DND-41 (cell line): ENCODE measurements around the gene FOSL1.
A peak's percentile ranks its signal among the peaks of the same experiment; 100 is the strongest.

ENCODE experiments used
- ATAC-seq: fragments of 200-7000 bp; cut with Tn5 transposase; 3 replicates; pipeline ENCODE4 v1.9.1; 2021; ENCODE audit warnings: low read depth; ENCODE audit not compliant: insufficient read depth
- DNase-seq: peaks from one replicate; pipeline ENCODE4 v3.0.0-alpha.2; 2020
- H2AFZ ChIP-seq: 2 replicates; pipeline ENCODE4 v1.6.0; 2012; ENCODE audit warnings: low read depth, low read length
- H3K27ac ChIP-seq: 2 replicates; pipeline ENCODE4 v1.5.1; 2012; ENCODE audit warnings: low read length, inconsistent platforms
- H3K27me3 ChIP-seq: fragments of 200-600 bp; sonication (generic); 2 replicates; pipeline ENCODE4 v1.6.0; 2012; ENCODE audit warnings: low read length, mild to moderate bottlenecking, inconsistent platforms; ENCODE audit not compliant: insufficient read depth, poor library complexity
- H3K36me3 ChIP-seq: 2 replicates; pipeline ENCODE4 v1.5.1; 2012; ENCODE audit warnings: low read length, inconsistent platforms; ENCODE audit not compliant: insufficient read depth
- H3K4me1 ChIP-seq: 2 replicates; pipeline ENCODE4 v1.5.1; 2012; ENCODE audit warnings: mild to moderate bottlenecking, low read length; ENCODE audit not compliant: insufficient read depth
- H3K4me2 ChIP-seq: 2 replicates; pipeline ENCODE4 v1.6.0; 2012; ENCODE audit warnings: mild to moderate bottlenecking, moderate library complexity, low read length, inconsistent platforms; ENCODE audit not compliant: insufficient read depth
- H3K4me3 ChIP-seq, 2 experiments: fragments of 200-600 bp in 1 of 2; shearing (Covaris generic) in 1 of 2; 2 replicates each; pipeline ENCODE4 v1.5.1; 2012 to 2016; ENCODE audit warnings: inconsistent platforms in 2 of 2, low read length in 2 of 2, mild to moderate bottlenecking in 2 of 2, low read depth in 1 of 2, moderate library complexity in 1 of 2
- H3K79me2 ChIP-seq: 2 replicates; pipeline ENCODE4 v1.6.0; 2012; ENCODE audit warnings: low read length, inconsistent platforms; ENCODE audit not compliant: insufficient read depth
- H3K9ac ChIP-seq: 2 replicates; pipeline ENCODE4 v1.6.0; 2012; ENCODE audit warnings: low read depth, mild to moderate bottlenecking, inconsistent platforms, low read length, moderate library complexity
- H3K9me3 ChIP-seq: 2 replicates; pipeline ENCODE4 v1.5.1; 2012; ENCODE audit warnings: low read length, moderate library complexity, mild to moderate bottlenecking, inconsistent platforms; ENCODE audit not compliant: insufficient read depth, severe bottlenecking
- H4K20me1 ChIP-seq: 2 replicates; pipeline ENCODE4 v1.6.0; 2012; ENCODE audit warnings: low read length; ENCODE audit not compliant: insufficient read depth
- EZH2 ChIP-seq: IDR thresholded peaks from 3 replicates; pipeline ENCODE4 v1.6.1; 2012; ENCODE audit warnings: borderline replicate concordance, low read depth, mild to moderate bottlenecking, moderate library complexity, low read length, inconsistent platforms; ENCODE audit not compliant: severe bottlenecking
- TF ChIP-seq, protein P1 (sequence below): IDR thresholded peaks from 2 replicates; pipeline ENCODE4 v1.5.1; 2012; ENCODE audit warnings: borderline replicate concordance, low read length, moderate library complexity, mild to moderate bottlenecking; ENCODE audit not compliant: poor library complexity, severe bottlenecking; ENCODE audit errors: extremely low read depth

FOSL1 gene

DNA sequence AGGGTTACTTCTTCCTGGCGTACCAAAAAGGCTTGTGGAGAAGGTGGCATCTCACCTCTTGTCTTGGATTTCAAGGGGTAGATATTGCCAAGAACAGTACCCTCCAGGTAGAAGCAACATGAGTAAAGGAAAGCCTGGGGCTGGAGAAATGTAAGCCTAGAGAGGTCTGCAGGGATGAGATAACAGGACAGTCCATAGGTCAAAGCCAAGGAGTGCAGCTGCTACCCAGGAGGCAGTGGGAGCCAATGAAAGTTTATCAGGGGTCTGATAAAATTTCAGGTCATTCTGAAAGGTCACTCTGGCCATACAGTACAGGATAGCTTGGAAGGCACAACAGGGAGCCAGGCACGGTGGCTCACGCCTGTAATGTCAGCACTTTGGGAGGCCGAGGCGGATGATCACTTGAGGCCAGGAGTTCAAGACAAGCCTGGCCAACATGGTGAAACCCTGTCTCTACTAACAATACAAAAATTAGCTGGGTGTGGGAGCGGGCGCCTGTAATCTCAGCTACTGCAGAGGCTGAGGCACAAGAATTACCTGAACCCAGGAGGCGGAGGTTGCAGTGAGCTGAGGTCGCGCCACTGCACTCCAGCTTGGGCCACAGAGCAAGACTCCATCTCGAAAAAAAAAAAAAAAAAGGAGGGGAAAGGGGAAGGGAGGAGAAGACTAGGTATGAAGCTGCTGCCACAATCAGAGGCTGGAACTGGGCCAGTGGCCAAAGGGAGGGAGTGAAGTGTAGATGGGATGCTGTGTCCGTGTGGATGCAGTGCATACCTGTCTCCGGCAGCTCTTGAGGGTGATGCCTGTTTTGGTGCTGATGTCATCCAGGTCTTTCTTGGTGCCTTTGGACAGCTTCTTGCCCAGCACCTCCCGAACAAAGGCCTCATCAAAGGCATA lies 13.1 kb downstream of the FOSL1 start:
- peaks cover 56% of the 10 kb centered on the region for H3K36me3 ChIP-seq
- H3K9me3 ChIP-seq, result no peaks in the 10 kb centered on the region
- peak overlapping the region; percentile 83 for H3K27ac ChIP-seq
- peak overlapping the region; percentile 75 for H3K9ac ChIP-seq
- peaks cover 24% of the 10 kb centered on the region for H4K20me1 ChIP-seq
- H2AFZ ChIP-seq, result no peak overlapping the region
- H3K79me2 ChIP-seq, result peaks cover 34% of the 10 kb centered on the region
- no peaks in the 10 kb centered on the region for H3K27me3 ChIP-seq
- peak overlapping the region; percentile 96 for H3K4me2 ChIP-seq
- TF ChIP-seq, protein P1, sequence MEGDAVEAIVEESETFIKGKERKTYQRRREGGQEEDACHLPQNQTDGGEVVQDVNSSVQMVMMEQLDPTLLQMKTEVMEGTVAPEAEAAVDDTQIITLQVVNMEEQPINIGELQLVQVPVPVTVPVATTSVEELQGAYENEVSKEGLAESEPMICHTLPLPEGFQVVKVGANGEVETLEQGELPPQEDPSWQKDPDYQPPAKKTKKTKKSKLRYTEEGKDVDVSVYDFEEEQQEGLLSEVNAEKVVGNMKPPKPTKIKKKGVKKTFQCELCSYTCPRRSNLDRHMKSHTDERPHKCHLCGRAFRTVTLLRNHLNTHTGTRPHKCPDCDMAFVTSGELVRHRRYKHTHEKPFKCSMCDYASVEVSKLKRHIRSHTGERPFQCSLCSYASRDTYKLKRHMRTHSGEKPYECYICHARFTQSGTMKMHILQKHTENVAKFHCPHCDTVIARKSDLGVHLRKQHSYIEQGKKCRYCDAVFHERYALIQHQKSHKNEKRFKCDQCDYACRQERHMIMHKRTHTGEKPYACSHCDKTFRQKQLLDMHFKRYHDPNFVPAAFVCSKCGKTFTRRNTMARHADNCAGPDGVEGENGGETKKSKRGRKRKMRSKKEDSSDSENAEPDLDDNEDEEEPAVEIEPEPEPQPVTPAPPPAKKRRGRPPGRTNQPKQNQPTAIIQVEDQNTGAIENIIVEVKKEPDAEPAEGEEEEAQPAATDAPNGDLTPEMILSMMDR, result no peak
- TF ChIP-seq EZH2, result no peak
- H3K4me3 ChIP-seq, result peak overlapping the region; percentile 42 to 71; a peak in 3 of 4 replicates
- DNase-seq, result no peak
- ATAC-seq, result no peak
- H3K4me1 ChIP-seq, result peaks cover 70% of the 10 kb centered on the region

- no peaks in the 10 kb centered on the region for H3K27me3 ChIP-seq
- ATAC-seq, result no peak
- H2AFZ ChIP-seq, result no peak overlapping the region
- H3K9ac ChIP-seq, result no peak overlapping the region
- H3K27ac ChIP-seq, result no peak overlapping the region
- H3K79me2 ChIP-seq, result peaks cover 23% of the 10 kb centered on the region
- DNase-seq, result no peak
- no peak for TF ChIP-seq EZH2
- TF ChIP-seq, protein P1, result no peak
- H3K9me3 ChIP-seq, result no peaks in the 10 kb centered on the region
- H3K4me2 ChIP-seq, result no peak overlapping the region
- H3K36me3 ChIP-seq, result peaks cover 57% of the 10 kb centered on the region
- H3K4me1 ChIP-seq, result peaks cover 59% of the 10 kb centered on the region
- H4K20me1 ChIP-seq, result peaks cover 13% of the 10 kb centered on the region
- H3K4me3 ChIP-seq, result no peak overlapping the region
Observed at GRCh38 chr11:65885808-65886536, 14.2 kb downstream of the FOSL1 start.

GRCh38 chr11:65885231-65885630 lies 15.0 kb downstream of the FOSL1 start:
- peaks cover 15% of the 10 kb centered on the region for H4K20me1 ChIP-seq
- no peak overlapping the region for H2AFZ ChIP-seq
- ATAC-seq (no peak), DNase-seq (no peak)
- TF ChIP-seq, protein P1, result no peak
- no peak for TF ChIP-seq EZH2
- peaks cover 57% of the 10 kb centered on the region for H3K36me3 ChIP-seq
- H3K27me3 ChIP-seq, result no peaks in the 10 kb centered on the region
- no peaks in the 10 kb centered on the region for H3K9me3 ChIP-seq
- no peak overlapping the region for H3K4me3 ChIP-seq
- peak overlapping the region; percentile 41; the same call in 1 of the 2 replicates for H3K4me2 ChIP-seq
- no peak overlapping the region for H3K27ac ChIP-seq
- peaks cover 21% of the 10 kb centered on the region for H3K79me2 ChIP-seq
- H3K9ac ChIP-seq, result no peak overlapping the region
- H3K4me1 ChIP-seq, result peaks cover 53% of the 10 kb centered on the region
